HK-2 (cell line): ENCODE measurements around the gene OR52A5.

Experiments used
- DNase-seq: peaks from one replicate; pipeline ENCODE4 v3.0.0-alpha.2; 2018; ENCODE audit not compliant: unreplicated experiment

The OR52A5 gene

DNA sequence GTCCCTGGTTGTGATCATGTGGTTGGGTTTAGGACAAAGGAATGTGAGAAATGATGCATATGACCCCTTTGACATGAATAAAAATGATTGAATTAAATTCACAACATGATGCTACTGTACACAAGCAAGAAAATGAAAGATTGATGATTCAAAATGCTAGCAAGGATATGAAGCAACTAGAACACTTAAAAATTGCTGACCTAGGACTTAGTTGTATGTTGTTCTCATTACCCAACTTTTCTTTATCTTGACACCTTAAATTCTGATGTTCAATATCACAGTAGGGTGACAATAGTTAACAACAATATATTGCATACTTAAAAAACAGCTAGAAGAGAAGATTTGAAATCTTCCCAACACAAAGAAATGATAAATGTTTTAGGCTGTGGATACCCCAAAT is 20.6 kb downstream of the OR52A5 start:
- DNase-seq, result no peak

GRCh38 chr11:5115339-5115738 is 22.8 kb downstream of the OR52A5 start:
- no peak for DNase-seq

- DNase-seq, result no peak
These were observed 30.9 kb downstream of the OR52A5 start for GRCh38 chr11:5107285-5107684.

GRCh38 chr11:5103066-5103465 is 35.1 kb downstream of the OR52A5 start:
- no peak for DNase-seq

GRCh38 chr11:5102246-5102645 is 35.9 kb downstream of the OR52A5 start:
- no peak for DNase-seq

DNA sequence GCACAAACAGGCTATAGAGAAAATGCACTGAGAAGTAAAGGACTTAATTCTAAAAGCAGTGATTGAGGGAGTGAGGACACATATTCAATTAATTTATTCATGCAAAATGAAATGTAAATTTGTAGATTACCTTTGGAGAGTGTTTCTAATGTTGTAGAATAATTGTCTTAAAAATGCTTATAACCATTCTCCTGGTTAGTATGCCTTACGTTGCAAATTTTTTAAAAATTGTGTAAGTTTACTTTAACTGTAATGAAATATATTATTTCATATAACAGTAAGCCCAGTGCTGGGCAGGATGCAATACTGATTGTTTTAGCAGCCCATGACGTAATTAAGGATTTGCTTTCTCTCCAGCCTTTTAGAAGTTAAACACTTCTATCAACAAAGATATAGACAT is 42.1 kb downstream of the OR52A5 start:
- no peak for DNase-seq

DNA sequence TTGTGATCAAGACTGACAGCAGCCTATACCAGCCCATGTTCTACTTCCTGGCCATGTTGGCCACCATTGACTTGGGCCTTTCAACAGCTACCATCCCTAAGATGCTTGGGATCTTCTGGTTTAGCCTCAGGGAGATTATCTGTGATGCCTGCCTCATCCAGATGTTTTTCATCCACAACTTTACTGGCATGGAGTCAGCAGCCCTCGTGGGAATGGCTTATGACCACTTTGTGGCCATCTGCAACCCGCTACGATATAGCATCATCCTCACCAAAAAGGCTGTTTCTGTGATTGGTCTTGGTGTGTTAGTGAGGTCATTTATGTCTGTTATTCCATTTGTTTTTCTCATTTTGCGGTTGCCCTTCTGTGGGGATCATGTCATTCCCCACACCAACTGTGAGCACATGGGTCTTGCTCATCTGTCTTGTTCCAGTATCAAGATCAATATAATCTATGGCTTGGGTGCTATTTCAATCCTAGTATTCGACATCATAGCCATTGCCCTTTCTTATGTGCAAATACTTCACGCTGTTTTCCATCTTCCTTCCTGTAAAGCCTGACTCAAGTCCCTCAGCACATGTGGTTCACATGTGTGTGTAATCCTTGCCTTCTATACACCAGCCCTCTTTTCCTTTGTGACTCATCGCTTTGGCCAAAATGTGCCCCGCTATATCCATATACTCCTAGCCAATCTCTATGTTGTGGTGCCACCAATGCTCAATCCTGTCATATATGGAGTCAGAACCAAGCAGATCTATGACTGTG is 45.2 kb downstream of the OR52A5 start:
- DNase-seq, result no peak

- no peak for DNase-seq
These were observed 47.5 kb downstream of the OR52A5 start for GRCh38 chr11:5090668-5091067.

- no peak for DNase-seq
These were observed 49.6 kb downstream of the OR52A5 start for GRCh38 chr11:5088556-5088955.

DNA sequence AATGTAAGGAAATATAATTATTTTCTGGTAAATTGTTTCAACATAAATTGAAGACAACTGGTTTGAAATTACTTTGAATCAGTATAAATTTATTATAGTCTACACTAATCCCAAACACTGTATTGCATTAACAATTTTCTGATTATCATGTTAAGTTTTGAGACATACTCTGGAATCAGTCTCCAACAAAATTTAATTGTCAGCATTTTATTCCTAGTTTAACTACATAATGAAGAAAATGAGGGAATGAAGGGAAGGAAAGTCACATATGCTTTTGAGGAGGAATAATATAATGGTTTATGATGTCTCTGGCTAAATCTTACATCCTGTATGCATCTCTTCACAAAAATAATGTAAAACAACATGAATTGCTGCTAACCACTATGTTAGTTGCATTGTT is 54.6 kb downstream of the OR52A5 start:
- no peak for DNase-seq

- DNase-seq, result no peak
These were observed 56.8 kb downstream of the OR52A5 start for GRCh38 chr11:5081405-5081804.
